Tibial artery (tissue), 4 donors: ENCODE measurements around the gene GYPC.
"Not testable (repeated sequence)": the region's sequence is repeated elsewhere in the genome, so short reads cannot be mapped to it uniquely, and the experiment has no call there.

ENCODE experiments used
- DNase-seq, 2 donors: peaks; one replicate each; pipeline ENCODE4 v3.0.0-alpha.2; 2019
- H3K27ac ChIP-seq, 2 donors: fragments of 200-600 bp; sonication (generic) in 1 of 2; 1 replicate in 1 of 2; 2 replicates in 1 of 2; pipeline ENCODE4 v1.5.1; 2018 to 2019; ENCODE audit warnings: mild to moderate bottlenecking in 1 of 2
- H3K27me3 ChIP-seq, 2 donors: fragments of 200-600 bp; sonication (generic) in 1 of 2; one replicate each; pipeline versions ENCODE4 v1.5.1 to v1.6.0; 2016 to 2019
- H3K36me3 ChIP-seq, 3 donors: fragments of 200-600 bp; sonication (generic) in 2 of 3; one replicate each; pipeline ENCODE4 v1.5.1; 2016 to 2019; ENCODE audit warnings: mild to moderate bottlenecking in 2 of 3
- H3K4me1 ChIP-seq, 4 donors: fragments of 200-600 bp; sonication (generic) in 2 of 4; 1 replicate in 3 of 4; 2 replicates in 1 of 4; pipeline ENCODE4 v1.5.1; 2016 to 2019
- H3K4me3 ChIP-seq, 2 donors: fragments of 200-600 bp; sonication (generic) in 1 of 2; 1 replicate in 1 of 2; 2 replicates in 1 of 2; pipeline ENCODE4 v1.5.1; 2018 to 2019; ENCODE audit warnings: mild to moderate bottlenecking in 2 of 2
- H3K9me3 ChIP-seq, 3 donors: fragments of 200-600 bp; sonication (generic) in 1 of 3; one replicate each; pipeline ENCODE4 v1.5.1; 2016 to 2019
- CTCF ChIP-seq, 2 experiments: fragments of 200-600 bp in 1 of 2; fragments of 450-650 bp in 1 of 2; IDR thresholded peaks; one replicate each; pipeline ENCODE4 v1.5.1; 2017 to 2019; ENCODE audit warnings: antibody characterized with exemption in 2 of 2, mild to moderate bottlenecking in 1 of 2, moderate library complexity in 1 of 2
- intact Hi-C: fragments of 100-400 bp; cut with DNase I; formaldehyde crosslinking; loops from one replicate; pipeline ENCODE4 v1.15.0; 2023; ENCODE audit warnings: low total_unique reads

GYPC gene

GRCh38 chr2:126645211-126645618 lies 10.7 kb upstream of the GYPC start:
- DNase-seq: no peak
- no peaks in the 10 kb centered on the region for H3K9me3 ChIP-seq
- no peak overlapping the region for H3K27ac ChIP-seq
- H3K4me3 ChIP-seq: no peak overlapping the region
- no peak for TF ChIP-seq CTCF (IDR thresholded peaks at IDR 0.05)
- intact Hi-C loops: no loop called here
- no peaks in the 10 kb centered on the region for H3K4me1 ChIP-seq
- H3K36me3 ChIP-seq: no peaks in the 10 kb centered on the region
- no peaks in the 10 kb centered on the region for H3K27me3 ChIP-seq

- H3K4me1 ChIP-seq: no peaks in the 10 kb centered on the region
- H3K27ac ChIP-seq: no peak overlapping the region
- intact Hi-C loops: no loop called here
- no peaks in the 10 kb centered on the region for H3K27me3 ChIP-seq
- no peak for DNase-seq
- H3K4me3 ChIP-seq: no peak overlapping the region
- H3K36me3 ChIP-seq: no peaks in the 10 kb centered on the region
- TF ChIP-seq CTCF (IDR thresholded peaks at IDR 0.05): no peak
- H3K9me3 ChIP-seq: no peaks in the 10 kb centered on the region
Measured at GRCh38 chr2:126646026-126646425, 9.9 kb upstream of the GYPC start.

- H3K9me3 ChIP-seq, H3K27ac ChIP-seq, H3K27me3 ChIP-seq, DNase-seq, intact Hi-C loops, H3K4me3 ChIP-seq, H3K4me1 ChIP-seq, H3K36me3 ChIP-seq: not testable (repeated sequence)
Measured at GRCh38 chr2:126647714-126648344, 8.1 kb upstream of the GYPC start.

- H3K36me3 ChIP-seq, intact Hi-C loops, H3K27me3 ChIP-seq: not testable (repeated sequence)
Measured at GRCh38 chr2:126648345-126648786, 7.6 kb upstream of the GYPC start.

GRCh38 chr2:126649101-126649500 lies 6.9 kb upstream of the GYPC start:
- Histone ChIP-seq H3K9me3 (no peaks in the 10 kb centered on the region), H3K27me3 (no peaks in the 10 kb centered on the region), H3K4me1 (no peaks in the 10 kb centered on the region), H3K27ac (no peak overlapping the region), H3K36me3 (no peaks in the 10 kb centered on the region), H3K4me3 (no peak overlapping the region)
- TF ChIP-seq CTCF (IDR thresholded peaks at IDR 0.05): no peak
- intact Hi-C loops: no loop called here
- DNase-seq: no peak

More at GRCh38 chr2:126648345-126648786, 7.6 kb upstream of the GYPC start:
- not testable (repeated sequence) for H3K27ac ChIP-seq, H3K9me3 ChIP-seq, H3K4me1 ChIP-seq, H3K4me3 ChIP-seq, DNase-seq

- TF ChIP-seq CTCF (IDR thresholded peaks at IDR 0.05): no peak
- no peak overlapping the region for H3K4me3 ChIP-seq
- DNase-seq: no peak
- H3K27ac ChIP-seq: no peak overlapping the region
- peaks cover 0 to 11% (median 10%) of the 10 kb centered on the region in 4 donors for H3K4me1 ChIP-seq
- intact Hi-C loops: loop anchor here (10.0 kb wide), 1 partner anchor 424 kb away; no protein-coding TSS in a partner anchor
- H3K27me3 ChIP-seq: no peaks in the 10 kb centered on the region
- H3K9me3 ChIP-seq: no peaks in the 10 kb centered on the region
- H3K36me3 ChIP-seq: no peaks in the 10 kb centered on the region
Measured at GRCh38 chr2:126650994-126651393, 5.0 kb upstream of the GYPC start.
